OCI-LY3 (cell line): ENCODE results near the gene DIAPH2.

Source experiments
- EZH2phosphoT487 ChIP-seq: fragments of 200-600 bp; shearing (Covaris generic); IDR thresholded peaks from 2 replicates; pipeline ENCODE4 v1.6.1; 2018; ENCODE audit warnings: antibody characterized with exemption, mixed run types, low read depth
- TF ChIP-seq, protein P1 (sequence below): fragments of 200-600, 300-600 bp; sonication (generic); IDR thresholded peaks from 2 replicates; pipeline ENCODE4 v1.5.1; 2014; ENCODE audit warnings: antibody characterized with exemption, low read length, low read depth

DNA sequence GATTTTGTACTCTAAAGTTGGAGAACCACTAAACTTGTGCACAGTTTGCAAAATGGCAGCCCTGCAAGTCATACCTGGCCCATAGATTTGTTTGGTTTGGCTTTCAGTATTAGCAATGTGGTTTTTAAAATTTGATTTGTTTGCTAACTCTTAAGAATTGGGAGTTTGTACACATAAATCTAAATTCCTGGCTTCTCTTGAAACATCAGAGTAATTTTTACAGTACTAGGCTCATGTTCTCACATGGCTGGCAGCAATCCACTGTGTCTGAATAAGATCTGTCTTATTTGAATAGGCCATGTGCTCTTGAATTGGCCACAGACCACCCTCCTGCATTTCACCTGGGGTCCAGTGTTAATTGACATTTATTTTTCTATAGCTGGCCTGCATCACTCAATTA lies 21.3 kb downstream of the DIAPH2 start:
- TF ChIP-seq, protein P1, sequence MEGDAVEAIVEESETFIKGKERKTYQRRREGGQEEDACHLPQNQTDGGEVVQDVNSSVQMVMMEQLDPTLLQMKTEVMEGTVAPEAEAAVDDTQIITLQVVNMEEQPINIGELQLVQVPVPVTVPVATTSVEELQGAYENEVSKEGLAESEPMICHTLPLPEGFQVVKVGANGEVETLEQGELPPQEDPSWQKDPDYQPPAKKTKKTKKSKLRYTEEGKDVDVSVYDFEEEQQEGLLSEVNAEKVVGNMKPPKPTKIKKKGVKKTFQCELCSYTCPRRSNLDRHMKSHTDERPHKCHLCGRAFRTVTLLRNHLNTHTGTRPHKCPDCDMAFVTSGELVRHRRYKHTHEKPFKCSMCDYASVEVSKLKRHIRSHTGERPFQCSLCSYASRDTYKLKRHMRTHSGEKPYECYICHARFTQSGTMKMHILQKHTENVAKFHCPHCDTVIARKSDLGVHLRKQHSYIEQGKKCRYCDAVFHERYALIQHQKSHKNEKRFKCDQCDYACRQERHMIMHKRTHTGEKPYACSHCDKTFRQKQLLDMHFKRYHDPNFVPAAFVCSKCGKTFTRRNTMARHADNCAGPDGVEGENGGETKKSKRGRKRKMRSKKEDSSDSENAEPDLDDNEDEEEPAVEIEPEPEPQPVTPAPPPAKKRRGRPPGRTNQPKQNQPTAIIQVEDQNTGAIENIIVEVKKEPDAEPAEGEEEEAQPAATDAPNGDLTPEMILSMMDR: no peak
- no peak for TF ChIP-seq EZH2phosphoT487
